Measurements from ENCODE around the gene PRDM10.

Gene PRDM10

DNA sequence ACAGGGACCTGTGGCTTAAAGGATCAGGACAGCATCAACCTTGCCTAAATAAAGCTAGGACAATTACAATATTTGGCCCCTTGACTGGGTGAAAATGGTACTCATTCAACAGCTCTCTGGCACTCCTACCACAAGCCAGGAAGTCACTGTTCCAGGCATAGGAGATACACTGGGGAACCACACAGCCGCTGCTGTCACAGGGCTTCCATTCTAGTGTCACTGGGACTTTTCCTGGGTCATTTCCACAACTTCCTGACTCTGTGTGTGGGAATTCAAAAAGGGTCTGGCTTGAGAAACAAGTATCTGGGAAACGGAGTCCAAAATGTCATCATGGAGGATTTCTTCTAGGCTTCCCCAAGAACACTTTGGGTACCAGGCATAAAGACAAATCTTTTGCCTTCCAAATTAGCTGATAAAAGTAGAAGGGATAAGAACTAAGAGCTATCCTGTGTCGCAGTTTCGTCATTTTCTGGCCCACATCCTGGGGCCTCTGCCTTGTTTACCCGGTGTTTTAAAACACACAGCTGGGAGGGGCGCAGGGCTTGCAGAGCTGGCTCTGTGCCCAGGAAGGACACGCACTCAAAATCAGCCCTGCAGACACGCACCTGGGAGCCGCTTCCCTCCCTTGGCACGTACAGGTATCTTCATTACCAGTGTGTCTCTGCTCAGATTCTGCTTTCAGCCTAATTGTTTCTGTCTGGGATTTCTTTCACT is 149.0 kb downstream of the PRDM10 start:
- in situ Hi-C loops (cut with MboI; ENCODE audit: low sequenced_read_pairs) = no loop called here

DNA sequence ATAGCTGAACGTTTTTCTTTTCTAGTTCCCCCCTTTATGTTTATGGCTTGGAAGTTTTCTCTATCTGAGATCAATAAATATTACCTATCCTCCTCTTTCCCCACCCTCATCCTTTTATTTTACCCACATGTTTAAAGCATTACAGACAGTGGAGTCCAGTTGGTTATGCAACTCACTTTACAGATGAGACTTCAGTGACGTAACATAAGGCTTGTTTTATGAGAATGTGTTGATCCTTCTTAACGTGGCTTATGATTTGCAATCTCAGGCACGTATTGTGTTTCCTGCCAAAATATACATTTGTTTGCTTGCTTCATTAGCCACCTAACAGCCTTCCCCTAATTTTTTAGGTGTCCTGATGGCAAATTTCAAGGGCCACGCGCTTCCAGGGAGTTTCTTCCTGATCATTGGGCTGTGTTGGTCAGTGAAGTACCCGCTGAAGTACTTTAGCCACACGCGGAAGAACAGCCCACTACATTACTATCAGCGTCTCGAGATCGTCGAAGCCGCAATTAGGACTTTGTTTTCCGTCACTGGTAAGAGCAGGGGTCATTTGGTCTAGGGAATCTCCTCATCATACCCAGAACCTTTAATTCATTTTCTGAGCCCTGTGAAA is 150.4 kb downstream of the PRDM10 start:
- in situ Hi-C loops (cut with MboI; ENCODE audit: low sequenced_read_pairs) = no loop called here

Measured in hTERT RPE-1 (cell line).